NCI-H2029 treated with DMSO at 0.1 percent for 48 hours (cell line): ENCODE measurements around the gene TIAM2.
"Not testable (repeated sequence)": the region's sequence is repeated elsewhere in the genome, so short reads cannot be mapped to it uniquely, and the experiment has no call there.

Experiments
- DNase-seq: peaks from one replicate; lab custom pipeline; 2025; lab: John Stamatoyannopoulos, UW

Gene TIAM2

DNA sequence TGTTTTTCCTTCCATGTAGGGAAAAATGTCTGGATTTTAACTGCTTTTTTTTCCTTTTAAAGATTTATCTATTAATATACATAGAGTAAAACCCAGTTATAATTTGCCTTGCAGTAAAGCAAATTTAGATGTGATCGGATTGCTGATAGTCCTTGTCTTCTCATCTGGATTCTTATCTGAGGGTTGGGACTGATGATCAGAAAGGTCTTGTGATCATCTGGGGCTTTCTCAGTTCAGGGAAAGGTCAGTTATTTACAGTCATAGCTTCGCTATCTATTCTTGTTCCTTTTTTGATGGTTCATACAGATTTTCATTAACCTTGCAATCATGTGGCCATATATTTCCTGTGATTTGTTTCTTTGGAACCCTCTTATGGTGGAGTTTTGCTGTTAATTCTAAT is 204.9 kb downstream of the TIAM2 start:
- DNase-seq, result no peak

GRCh38 chr6:155201461-155202226 is 206.5 kb downstream of the TIAM2 start:
- no peak for DNase-seq

DNA sequence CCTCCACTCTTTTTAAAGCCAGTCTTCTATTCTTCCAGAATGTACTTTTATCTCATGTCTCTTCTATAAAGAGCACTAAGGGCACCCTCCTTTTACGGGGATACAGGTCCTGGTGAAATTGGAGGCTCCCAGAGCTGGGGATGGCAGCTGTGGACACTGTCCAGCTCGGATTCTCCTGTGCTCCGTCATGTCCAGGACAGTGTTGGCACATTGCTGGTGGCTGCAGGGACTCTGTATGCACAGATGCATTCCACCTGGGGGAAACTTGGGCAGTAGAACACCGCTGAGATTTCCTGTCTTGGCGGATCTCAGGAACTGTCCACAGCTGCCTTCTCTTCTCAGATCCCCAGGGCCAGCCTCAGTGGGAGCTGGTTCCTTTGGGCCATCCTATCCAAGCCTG is 212.1 kb downstream of the TIAM2 start:
- no peak for DNase-seq

DNA sequence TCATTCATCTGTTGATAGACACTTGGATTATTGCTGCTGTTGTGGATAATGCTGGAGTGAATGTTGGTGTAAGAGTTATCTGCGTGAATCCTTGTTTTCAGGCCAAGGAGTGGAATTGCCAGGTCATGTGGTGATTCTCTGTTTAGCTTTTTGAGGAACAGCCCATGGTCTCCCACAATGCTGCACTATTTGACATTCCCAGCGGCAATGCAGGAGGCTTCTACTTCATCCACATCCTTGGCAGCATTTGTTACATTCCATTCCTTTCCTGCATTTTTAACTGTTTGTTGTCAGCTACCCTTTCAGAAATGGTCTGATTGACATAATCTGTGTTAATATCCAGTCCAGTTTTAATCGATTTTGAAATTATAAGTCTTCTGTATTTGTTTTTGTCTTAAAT is 217.0 kb downstream of the TIAM2 start:
- no peak for DNase-seq

GRCh38 chr6:155212616-155213380 is 217.7 kb downstream of the TIAM2 start:
- no peak for DNase-seq

GRCh38 chr6:155213611-155214372 is 218.7 kb downstream of the TIAM2 start:
- no peak for DNase-seq

- DNase-seq, result no peak
Measured at GRCh38 chr6:155215906-155216305, 220.8 kb downstream of the TIAM2 start.

- no peak for DNase-seq
Measured at GRCh38 chr6:155216312-155217046, 221.4 kb downstream of the TIAM2 start.

- DNase-seq, result not testable (repeated sequence)
Measured at GRCh38 chr6:155218711-155219110, 223.6 kb downstream of the TIAM2 start.

DNA sequence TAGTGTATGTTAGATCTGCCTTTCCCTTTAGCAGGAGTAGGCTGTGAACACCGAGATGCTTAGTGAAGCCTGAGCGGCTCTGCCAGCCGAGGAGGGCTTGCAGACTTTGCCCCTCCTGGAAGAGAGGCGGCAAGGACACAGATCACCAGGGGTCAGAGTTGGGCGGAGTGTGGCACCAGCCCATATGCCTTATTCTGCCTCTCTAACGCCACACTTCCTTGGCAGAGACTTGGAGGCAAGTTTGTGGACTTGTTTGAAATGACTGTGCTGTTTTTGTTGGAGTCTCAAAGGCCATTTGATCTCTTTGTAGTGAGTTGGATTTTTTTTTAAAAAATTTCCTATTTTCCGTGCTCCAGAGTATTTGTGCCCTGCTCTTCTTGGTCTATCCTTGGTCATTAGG is 224.2 kb downstream of the TIAM2 start:
- DNase-seq, result no peak

- DNase-seq, result no peak
Measured at GRCh38 chr6:155219858-155220301, 224.8 kb downstream of the TIAM2 start.

DNA sequence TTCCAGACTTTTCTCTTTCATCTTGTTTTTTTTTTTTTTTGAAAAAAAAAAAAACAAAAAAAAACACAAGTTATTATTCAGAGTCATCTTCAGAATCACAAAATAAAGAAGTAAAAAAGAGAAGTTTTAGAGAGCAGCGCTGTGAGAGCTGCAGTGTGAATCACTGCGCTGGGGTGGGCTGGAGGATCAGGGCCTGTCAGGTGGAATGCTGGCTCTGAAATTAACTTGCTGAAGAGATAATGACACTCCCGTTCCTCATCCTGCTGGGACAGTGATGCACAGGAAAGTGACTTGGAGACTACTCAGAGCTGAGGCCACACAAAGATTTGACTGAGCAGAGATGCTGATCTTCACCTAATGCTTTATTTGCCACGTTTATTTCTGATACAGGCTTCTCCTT is 226.0 kb downstream of the TIAM2 start:
- DNase-seq, result no peak

GRCh38 chr6:155222506-155222905 is 227.4 kb downstream of the TIAM2 start:
- no peak for DNase-seq

GRCh38 chr6:155223646-155224451 is 228.7 kb downstream of the TIAM2 start:
- no peak for DNase-seq

DNA sequence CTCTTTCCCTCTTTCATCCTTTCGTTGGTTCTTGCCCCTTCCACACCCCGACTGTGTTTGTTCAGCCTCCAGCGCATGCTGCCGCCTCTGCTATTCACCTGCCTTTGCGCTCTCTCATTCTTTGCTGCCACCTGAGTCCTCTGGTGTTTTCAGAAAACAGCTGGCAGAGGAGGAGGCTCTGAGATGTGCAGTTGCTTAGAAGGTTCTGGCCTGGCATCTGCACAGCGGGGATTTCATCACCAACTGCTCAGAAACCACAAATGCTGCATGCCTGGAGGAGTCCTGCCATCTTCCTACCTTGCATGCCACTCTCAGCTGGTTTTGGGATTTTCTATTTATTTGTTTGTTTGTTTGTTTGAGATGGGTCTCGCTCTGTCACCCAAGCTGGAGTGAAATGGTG is 229.5 kb downstream of the TIAM2 start:
- no peak for DNase-seq

DNA sequence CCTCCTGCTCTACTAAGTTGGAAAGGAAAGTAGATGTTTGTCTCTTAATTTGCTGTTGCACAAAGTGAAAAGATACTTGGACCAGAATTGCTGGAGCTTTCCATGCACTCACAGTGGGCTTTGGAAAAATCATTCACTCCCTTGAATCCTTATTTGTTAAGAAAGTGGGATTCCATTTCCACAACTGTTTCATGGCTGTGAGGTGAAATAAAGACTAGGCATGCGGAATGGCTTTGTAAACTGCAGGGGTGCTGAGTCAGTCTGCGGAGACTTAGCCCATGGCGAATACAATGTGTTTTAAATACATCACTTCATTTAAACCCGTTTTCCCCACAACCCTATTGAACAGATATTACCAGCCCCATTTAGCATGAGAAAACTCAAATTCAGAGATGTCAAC is 231.9 kb downstream of the TIAM2 start:
- no peak for DNase-seq

GRCh38 chr6:155228546-155229166 is 233.5 kb downstream of the TIAM2 start:
- DNase-seq, result no peak

DNA sequence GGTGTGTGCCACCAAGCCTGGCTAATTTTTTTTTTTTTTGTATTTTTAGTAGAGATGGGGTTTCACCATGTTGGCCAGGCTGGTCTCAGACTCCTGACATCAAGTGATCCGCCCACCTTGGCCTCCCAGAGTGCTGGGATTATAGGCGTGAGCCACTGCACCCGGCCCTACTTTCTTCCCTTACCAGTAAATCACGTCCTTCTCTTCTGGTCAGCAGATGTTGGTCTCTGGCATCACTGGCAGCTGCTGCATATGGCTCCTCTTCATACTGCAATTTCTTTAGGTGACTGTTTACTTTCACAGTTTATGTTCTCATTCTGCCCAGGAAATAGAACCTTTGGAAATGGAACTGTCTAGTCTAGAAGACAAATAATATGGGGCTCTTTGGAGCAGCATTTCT is 235.9 kb downstream of the TIAM2 start:
- DNase-seq, result not testable (repeated sequence)

DNA sequence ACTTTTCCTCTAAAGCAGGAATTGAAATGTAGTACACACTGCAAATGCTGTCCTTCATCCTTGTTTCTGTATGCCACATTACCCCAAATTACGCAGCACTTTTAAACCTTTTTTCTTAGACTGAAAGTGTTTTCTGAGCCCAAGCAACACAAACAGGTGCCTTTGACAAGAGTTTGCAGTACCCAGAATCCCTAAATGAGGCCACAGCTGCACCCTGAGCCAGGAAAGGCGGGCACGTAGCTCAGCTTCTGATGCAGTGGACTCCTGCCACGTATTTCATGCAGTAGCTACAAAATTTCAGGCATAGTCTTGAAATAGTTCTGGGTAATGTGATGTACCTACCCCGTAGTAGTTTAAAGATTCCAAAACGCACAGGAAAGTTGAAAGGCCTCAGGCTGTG is 237.7 kb downstream of the TIAM2 start:
- DNase-seq, result no peak

- DNase-seq, result no peak
Measured at GRCh38 chr6:155234167-155234566, 239.1 kb downstream of the TIAM2 start.

- DNase-seq, result no peak
Measured at GRCh38 chr6:155234687-155235086, 239.6 kb downstream of the TIAM2 start.
